Neural cell (in vitro differentiated cells): Measurements from ENCODE around the gene SGCD. TPM values are rescaled to one million over a fixed set of nuclear protein-coding genes. Genes with fewer than 3 reads are reported as not detected.

Experiments
- H2AFZ ChIP-seq: fragments of 200-600, 300-800 bp; sonication (generic), shearing (Covaris generic); 2 replicates; pipeline ENCODE4 v1.6.0; 2014; ENCODE audit warnings: low read depth, mild to moderate bottlenecking, antibody characterized with exemption, low read length, moderate library complexity
- H3F3A ChIP-seq: fragments of 200-600 bp; shearing (Covaris generic); 2 replicates; pipeline ENCODE4 v1.6.1; 2016; ENCODE audit warnings: mild to moderate bottlenecking, moderate library complexity, mixed read lengths, antibody characterized with exemption, low read length; ENCODE audit not compliant: insufficient read depth, poor library complexity, severe bottlenecking
- H3K27ac ChIP-seq: fragments of 200-600, 300-800 bp; sonication (generic), shearing (Covaris generic); 2 replicates; pipeline ENCODE4 v1.5.1; 2014; ENCODE audit warnings: mild to moderate bottlenecking, low read length, moderate library complexity
- H3K27me3 ChIP-seq: fragments of 300-800, 200-600 bp; sonication (generic), shearing (Covaris generic); 2 replicates; pipeline ENCODE4 v1.6.0; 2014; ENCODE audit warnings: mild to moderate bottlenecking, low read depth, low read length, moderate library complexity; ENCODE audit not compliant: insufficient read depth
- H3K36me3 ChIP-seq: fragments of 300-800, 200-600 bp; sonication (generic), shearing (Covaris generic); 2 replicates; pipeline ENCODE4 v1.5.1; 2014; ENCODE audit warnings: mild to moderate bottlenecking, antibody characterized with exemption, low read length, moderate library complexity; ENCODE audit not compliant: insufficient read depth
- H3K4me2 ChIP-seq: fragments of 300-800, 200-600 bp; sonication (generic), shearing (Covaris generic); 2 replicates; pipeline ENCODE4 v1.6.0; 2014; ENCODE audit warnings: mild to moderate bottlenecking, low read length
- H3K4me3 ChIP-seq: fragments of 300-800, 200-600 bp; sonication (generic), shearing (Covaris generic); 2 replicates; pipeline ENCODE4 v1.5.1; 2014; ENCODE audit warnings: mild to moderate bottlenecking, low read length, moderate library complexity
- H3K79me2 ChIP-seq: fragments of 200-600 bp; shearing (Covaris generic); replicated peaks from 2 replicates; pipeline ENCODE4 v1.6.0; 2014; ENCODE audit warnings: mild to moderate bottlenecking, low read length, moderate library complexity; ENCODE audit not compliant: insufficient read depth
- H3K9ac ChIP-seq: fragments of 300-800, 200-600 bp; sonication (generic), shearing (Covaris generic); 2 replicates; pipeline ENCODE4 v1.6.1; 2016; ENCODE audit warnings: mild to moderate bottlenecking, low read length, mixed read lengths
- H3K9me2 ChIP-seq: fragments of 200-600 bp; shearing (Covaris generic); 2 replicates; pipeline ENCODE4 v1.6.1; 2016; ENCODE audit warnings: mild to moderate bottlenecking, low read length, mixed read lengths; ENCODE audit not compliant: insufficient read depth
- H3K9me3 ChIP-seq: fragments of 200-600, 300-800 bp; sonication (generic), shearing (Covaris generic); 2 replicates; pipeline ENCODE4 v1.6.1; 2016; ENCODE audit warnings: mild to moderate bottlenecking, mixed run types, low read length, moderate library complexity, mixed read lengths
- H4K20me1 ChIP-seq: fragments of 200-600 bp; shearing (Covaris generic); 2 replicates; pipeline ENCODE4 v1.6.1; 2016; ENCODE audit warnings: mild to moderate bottlenecking, mixed run types; ENCODE audit not compliant: insufficient read depth
- MXI1 ChIP-seq: fragments of 450-650 bp; conservative IDR thresholded peaks from 2 replicates; pipeline ENCODE4 v1.6.1; 2014; ENCODE audit warnings: antibody characterized with exemption, mild to moderate bottlenecking; ENCODE audit not compliant: poor library complexity, severe bottlenecking
- POLR2AphosphoS5 ChIP-seq: IDR thresholded peaks from 2 replicates; pipeline ENCODE4 v1.6.1; 2012
- RAD21 ChIP-seq: fragments of 450-650 bp; conservative IDR thresholded peaks from 2 replicates; pipeline ENCODE4 v1.6.1; 2014; ENCODE audit warnings: antibody characterized with exemption, mild to moderate bottlenecking, moderate library complexity
- SMC3 ChIP-seq: fragments of 450-650 bp; conservative IDR thresholded peaks from 2 replicates; pipeline ENCODE4 v1.6.1; 2014; ENCODE audit warnings: antibody characterized with exemption, mild to moderate bottlenecking, moderate library complexity; ENCODE audit not compliant: poor library complexity
- TAF1 ChIP-seq: IDR thresholded peaks from 2 replicates; pipeline ENCODE4 v1.6.1; 2012; ENCODE audit warnings: low read depth
- polyA plus RNA-seq: library from polyadenylated mRNA; depleted of rRNA; stranded (reverse); fragments of >200 nt; gene quantifications from 2 replicates; pipeline ENCODE4 v1.2.3, GENCODE V29; 2014
- TF ChIP-seq, protein P1 (sequence below): IDR thresholded peaks from 2 replicates; pipeline ENCODE4 v1.6.1; 2012; ENCODE audit warnings: borderline replicate concordance
- TF ChIP-seq, protein P2 (sequence below): fragments of 450-650 bp; IDR thresholded peaks from 2 replicates; pipeline ENCODE4 v1.5.1; 2014; ENCODE audit warnings: antibody characterized with exemption, mild to moderate bottlenecking, moderate library complexity; ENCODE audit not compliant: poor library complexity, severe bottlenecking

The SGCD gene
- polyA plus RNA-seq, 1 donor from 2014 or later, result 3.4 TPM

DNA sequence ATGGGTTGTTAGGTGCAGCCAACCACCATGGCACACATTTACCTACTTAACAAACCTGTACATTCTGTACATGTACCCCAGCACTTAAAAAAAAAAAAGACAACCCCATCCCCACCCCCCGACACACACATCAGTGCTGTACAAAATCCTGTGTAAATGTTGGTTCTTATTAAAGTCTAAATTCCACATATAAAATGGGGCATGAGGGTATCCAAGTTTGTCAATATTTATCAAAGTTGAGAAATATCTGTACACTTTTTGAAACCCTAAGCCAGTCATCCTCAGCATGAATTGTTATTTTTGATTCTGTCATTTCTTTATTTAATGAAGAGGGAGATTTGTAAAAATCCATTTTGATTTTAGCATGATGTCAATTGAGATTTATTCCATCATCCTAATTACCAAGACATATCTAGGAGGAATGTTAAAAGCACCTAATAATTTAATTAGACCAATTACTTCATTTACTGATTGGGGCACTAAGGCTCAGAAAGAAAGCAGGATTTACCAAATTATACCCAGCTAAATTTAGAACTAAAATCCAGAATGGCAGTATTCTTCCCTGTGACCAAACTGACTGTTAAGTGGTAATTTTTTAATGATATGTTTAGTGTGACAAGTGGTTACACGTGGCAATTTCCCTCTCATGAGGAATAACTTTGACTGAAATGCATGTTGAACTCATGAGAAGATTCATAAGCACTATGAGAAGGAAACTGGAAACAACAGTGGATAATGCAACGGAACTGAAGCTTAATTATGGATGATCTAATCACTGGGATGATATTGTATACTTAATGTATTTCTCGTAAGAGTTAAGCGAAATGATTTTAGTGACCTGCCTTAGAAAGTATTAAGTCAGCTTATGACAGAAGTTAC lies 195.9 kb downstream of the SGCD start:
- Histone ChIP-seq H3K9me3 (no peaks in the 10 kb centered on the region), H3K27me3 (no peaks in the 10 kb centered on the region), H3K27ac (no peak overlapping the region), H3K4me3 (no peak overlapping the region), H3K36me3 (no peaks in the 10 kb centered on the region), H3K9ac (no peak overlapping the region), H4K20me1 (no peaks in the 10 kb centered on the region), H3K79me2 (no peaks in the 10 kb centered on the region), H3K4me2 (no peak overlapping the region), H3F3A (no peaks in the 10 kb centered on the region), H2AFZ (no peak overlapping the region), H3K9me2 (no peaks in the 10 kb centered on the region)
- no peak for TF ChIP-seq SMC3
- no peak for TF ChIP-seq RAD21
- TF ChIP-seq MXI1, result no peak
- TF ChIP-seq POLR2AphosphoS5, result no peak
- TF ChIP-seq, protein P1, sequence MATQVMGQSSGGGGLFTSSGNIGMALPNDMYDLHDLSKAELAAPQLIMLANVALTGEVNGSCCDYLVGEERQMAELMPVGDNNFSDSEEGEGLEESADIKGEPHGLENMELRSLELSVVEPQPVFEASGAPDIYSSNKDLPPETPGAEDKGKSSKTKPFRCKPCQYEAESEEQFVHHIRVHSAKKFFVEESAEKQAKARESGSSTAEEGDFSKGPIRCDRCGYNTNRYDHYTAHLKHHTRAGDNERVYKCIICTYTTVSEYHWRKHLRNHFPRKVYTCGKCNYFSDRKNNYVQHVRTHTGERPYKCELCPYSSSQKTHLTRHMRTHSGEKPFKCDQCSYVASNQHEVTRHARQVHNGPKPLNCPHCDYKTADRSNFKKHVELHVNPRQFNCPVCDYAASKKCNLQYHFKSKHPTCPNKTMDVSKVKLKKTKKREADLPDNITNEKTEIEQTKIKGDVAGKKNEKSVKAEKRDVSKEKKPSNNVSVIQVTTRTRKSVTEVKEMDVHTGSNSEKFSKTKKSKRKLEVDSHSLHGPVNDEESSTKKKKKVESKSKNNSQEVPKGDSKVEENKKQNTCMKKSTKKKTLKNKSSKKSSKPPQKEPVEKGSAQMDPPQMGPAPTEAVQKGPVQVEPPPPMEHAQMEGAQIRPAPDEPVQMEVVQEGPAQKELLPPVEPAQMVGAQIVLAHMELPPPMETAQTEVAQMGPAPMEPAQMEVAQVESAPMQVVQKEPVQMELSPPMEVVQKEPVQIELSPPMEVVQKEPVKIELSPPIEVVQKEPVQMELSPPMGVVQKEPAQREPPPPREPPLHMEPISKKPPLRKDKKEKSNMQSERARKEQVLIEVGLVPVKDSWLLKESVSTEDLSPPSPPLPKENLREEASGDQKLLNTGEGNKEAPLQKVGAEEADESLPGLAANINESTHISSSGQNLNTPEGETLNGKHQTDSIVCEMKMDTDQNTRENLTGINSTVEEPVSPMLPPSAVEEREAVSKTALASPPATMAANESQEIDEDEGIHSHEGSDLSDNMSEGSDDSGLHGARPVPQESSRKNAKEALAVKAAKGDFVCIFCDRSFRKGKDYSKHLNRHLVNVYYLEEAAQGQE, result no peak
- TF ChIP-seq, protein P2, sequence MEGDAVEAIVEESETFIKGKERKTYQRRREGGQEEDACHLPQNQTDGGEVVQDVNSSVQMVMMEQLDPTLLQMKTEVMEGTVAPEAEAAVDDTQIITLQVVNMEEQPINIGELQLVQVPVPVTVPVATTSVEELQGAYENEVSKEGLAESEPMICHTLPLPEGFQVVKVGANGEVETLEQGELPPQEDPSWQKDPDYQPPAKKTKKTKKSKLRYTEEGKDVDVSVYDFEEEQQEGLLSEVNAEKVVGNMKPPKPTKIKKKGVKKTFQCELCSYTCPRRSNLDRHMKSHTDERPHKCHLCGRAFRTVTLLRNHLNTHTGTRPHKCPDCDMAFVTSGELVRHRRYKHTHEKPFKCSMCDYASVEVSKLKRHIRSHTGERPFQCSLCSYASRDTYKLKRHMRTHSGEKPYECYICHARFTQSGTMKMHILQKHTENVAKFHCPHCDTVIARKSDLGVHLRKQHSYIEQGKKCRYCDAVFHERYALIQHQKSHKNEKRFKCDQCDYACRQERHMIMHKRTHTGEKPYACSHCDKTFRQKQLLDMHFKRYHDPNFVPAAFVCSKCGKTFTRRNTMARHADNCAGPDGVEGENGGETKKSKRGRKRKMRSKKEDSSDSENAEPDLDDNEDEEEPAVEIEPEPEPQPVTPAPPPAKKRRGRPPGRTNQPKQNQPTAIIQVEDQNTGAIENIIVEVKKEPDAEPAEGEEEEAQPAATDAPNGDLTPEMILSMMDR, result no peak
- no peak for TF ChIP-seq TAF1

DNA sequence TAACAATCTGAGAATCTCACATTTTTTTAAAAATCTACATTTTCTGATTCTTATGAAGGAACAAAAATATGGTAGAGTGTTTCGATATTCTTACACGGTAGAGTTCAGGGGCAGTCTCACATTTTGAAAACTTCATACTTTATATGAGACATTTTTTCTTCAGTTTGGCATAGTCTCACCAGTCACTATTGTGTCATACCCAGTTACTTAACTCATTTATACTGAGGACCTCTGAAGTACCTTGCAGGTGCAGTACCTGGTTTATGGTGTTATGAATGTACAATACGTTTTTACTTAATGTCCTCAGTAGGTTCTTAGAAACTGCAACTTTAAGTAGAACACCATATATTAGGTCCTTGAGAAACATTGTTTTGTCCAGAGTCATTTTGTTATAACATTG lies 196.6 kb downstream of the SGCD start:
- no peak for TF ChIP-seq POLR2AphosphoS5
- Histone ChIP-seq H3K27ac (no peak overlapping the region), H3K9me2 (no peaks in the 10 kb centered on the region), H3K4me3 (no peak overlapping the region), H4K20me1 (no peaks in the 10 kb centered on the region), H3K27me3 (no peaks in the 10 kb centered on the region), H3K4me2 (no peak overlapping the region), H3K36me3 (no peaks in the 10 kb centered on the region), H2AFZ (no peak overlapping the region), H3K9me3 (no peaks in the 10 kb centered on the region), H3K79me2 (no peaks in the 10 kb centered on the region), H3K9ac (no peak overlapping the region), H3F3A (no peaks in the 10 kb centered on the region)
